D341Med (cell line): ENCODE data around the gene ATG7.
A peak's percentile ranks its signal among the peaks of the same experiment; 100 is the strongest.

Experiments
- DNase-seq: peaks from one replicate; pipeline ENCODE4 v3.0.0; 2012; ENCODE audit warnings: low spot score

The ATG7 gene, protein sequence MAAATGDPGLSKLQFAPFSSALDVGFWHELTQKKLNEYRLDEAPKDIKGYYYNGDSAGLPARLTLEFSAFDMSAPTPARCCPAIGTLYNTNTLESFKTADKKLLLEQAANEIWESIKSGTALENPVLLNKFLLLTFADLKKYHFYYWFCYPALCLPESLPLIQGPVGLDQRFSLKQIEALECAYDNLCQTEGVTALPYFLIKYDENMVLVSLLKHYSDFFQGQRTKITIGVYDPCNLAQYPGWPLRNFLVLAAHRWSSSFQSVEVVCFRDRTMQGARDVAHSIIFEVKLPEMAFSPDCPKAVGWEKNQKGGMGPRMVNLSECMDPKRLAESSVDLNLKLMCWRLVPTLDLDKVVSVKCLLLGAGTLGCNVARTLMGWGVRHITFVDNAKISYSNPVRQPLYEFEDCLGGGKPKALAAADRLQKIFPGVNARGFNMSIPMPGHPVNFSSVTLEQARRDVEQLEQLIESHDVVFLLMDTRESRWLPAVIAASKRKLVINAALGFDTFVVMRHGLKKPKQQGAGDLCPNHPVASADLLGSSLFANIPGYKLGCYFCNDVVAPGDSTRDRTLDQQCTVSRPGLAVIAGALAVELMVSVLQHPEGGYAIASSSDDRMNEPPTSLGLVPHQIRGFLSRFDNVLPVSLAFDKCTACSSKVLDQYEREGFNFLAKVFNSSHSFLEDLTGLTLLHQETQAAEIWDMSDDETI

DNA sequence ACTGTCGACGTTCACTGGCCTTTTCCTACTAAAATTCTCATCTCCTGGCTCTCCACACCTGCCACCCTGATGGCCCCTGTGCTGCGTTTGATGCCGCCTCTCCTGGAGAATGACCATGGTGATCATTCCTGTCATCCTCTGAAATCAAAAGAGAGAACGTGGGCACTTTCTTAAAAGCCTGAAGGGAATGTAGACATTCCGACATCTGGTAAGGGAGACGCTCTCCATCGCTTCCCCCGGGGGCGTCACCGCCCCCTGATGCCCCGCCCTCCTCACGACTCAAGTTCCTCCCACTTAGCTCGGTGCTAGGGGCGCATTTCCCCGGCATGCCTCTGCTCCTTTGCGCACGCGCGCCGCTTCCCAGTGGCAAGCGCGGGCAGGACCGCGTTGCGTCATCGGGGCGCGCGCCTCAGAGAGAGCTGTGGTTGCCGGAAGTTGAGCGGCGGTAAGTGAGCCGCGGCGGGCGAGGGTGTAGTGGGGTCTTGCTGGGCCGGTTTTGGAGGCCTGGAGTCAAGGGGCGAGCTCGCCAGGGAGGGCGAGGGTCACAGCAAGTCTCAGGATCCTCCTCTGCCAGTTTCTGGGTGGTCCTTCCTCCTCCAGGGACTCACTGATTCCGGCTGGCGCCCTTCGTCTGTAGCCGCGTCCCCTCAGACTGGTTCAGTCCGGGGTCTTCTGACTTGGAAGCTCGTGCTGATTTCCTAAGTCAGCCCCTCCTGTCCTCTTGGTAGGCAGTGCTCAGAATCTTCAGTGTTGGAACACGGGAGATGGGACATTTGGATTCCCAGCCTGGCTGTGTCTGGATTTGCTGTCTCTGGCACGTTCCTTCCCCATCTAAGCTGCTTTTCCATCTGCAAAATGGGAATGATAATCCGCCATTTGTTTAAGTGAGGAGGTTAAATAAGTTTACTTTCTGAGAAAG is at the start of gene ATG7:
Gene ATG7, plus strand, starts transcription at position 412 of the 919 bp plus-strand sequence. CDS start 26,299 bp downstream, outside the sequence.
- DNase-seq, result peak; percentile 99

GRCh38 chr3:11224010-11224409 is 48.2 kb upstream of the ATG7 start:
- no peak for DNase-seq

DNA sequence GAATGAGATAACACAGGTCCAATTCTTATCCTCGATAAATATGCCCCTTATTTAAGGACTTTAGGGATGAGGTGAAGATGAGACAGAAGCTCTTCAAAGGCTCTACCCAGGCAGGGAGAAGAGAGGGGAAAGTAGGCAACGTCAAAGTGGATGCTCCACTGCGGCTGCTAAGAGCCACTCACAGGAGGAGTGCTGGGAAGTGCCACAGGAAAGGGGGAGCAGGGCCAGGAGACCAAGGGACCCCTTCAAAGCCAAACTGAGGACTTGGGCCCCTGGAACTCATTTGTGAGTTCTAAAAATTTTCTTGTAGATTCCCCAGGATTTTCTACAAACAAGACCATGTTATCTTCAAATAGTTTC is 47.3 kb upstream of the ATG7 start:
- no peak for DNase-seq

GRCh38 chr3:11226042-11226370 is 46.2 kb upstream of the ATG7 start:
- no peak for DNase-seq

GRCh38 chr3:11228041-11228440 is 44.2 kb upstream of the ATG7 start:
- no peak for DNase-seq

DNA sequence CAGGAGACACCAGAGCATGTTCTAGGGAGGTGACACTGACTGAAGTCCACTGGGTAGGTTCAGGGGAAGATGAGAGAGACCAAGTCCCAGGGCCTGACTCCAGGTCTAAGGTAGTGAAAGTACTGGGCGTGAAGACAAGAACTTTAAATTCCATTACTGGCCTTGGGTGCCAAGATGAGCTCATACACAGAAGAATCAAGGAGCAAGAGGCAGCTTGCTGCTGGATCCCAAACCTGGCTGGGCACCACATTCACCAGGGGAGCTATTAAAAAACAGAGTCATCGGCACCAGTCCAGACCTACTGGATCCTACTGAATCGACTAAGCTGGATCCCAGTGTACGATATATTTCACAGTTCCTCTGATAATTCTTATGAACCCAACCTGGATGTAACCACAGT is 42.1 kb upstream of the ATG7 start:
- no peak for DNase-seq

DNA sequence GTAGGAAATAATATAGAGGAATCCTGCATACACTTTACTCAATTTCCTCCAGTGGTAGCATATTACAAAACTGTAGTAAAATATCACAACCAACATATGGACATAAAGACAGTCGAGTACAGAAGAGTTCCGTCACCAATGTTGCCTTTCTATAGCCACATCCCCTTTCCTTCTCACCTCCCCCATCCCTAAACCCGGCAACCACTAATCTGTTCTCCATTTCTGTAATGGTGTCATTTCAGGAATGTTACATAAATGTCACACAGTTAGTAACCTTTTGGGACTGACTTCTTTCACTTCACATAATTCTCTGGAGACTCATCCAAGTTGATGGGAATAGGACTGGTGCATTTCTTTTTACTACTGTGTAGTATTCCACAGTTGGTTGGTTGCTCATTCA is 41.4 kb upstream of the ATG7 start:
- no peak for DNase-seq

DNA sequence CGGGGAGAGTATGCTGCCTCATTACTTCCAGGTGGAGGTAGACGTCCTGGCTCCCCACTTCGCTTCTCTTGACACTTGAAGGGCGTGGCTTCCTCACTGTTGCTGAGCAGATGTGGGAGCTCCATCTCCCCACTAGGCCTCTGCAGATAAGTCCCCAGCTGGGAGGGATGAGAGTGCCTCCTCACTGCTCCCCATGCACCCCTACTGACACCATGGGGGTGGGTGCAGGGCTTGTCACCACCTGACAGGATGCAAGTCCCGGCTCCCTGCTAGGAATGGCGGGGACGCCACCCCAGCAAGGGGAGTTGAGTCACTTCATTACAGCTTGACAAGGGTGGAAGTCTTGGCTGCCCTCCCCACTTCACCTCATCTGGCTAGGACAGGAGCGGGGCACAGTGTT is 36.8 kb upstream of the ATG7 start:
- DNase-seq, result no peak

DNA sequence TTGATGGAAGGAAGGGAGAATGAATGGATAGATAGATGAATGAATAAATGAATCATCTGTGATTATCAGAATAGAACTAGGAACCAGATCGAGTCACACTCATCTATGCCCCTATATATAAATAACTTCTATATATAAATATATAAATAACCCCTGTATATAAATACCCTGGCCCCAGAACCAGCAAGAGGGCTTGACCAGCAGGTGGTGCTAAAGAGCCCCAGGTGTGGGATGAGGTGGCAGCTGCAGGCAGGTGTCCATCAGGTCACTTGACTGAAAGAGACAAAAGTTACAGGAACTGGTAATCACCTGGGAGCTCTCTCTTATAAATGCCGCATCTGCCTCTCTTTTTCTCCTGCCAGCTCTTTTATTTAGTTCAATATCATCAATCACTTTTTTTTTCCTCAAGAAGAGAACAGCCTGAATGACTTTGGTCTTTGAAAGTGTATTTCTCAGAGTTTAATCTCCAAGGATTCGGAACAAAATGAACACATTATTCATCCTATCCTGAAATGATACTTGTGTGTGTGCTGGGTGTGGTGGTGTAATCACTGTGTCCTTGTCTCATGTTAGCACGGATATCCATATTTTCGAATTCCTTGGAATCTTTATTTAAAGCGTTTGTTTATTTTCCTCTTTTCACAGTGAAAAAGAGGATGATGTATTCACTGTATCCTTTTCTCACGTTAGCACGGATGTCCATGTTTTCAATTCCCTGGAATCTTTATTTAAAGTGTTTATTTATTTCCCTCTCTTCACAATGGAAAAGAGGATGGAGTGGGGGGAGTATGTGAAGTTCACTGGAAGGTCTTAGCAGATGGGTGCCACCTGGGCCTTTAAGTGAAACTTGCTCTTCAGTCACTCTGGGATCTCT is 35.4 kb upstream of the ATG7 start:
- DNase-seq, result peak; percentile 77

- no peak for DNase-seq
These were observed 34.1 kb upstream of the ATG7 start for GRCh38 chr3:11238060-11238459.

GRCh38 chr3:11238880-11239279 is 33.3 kb upstream of the ATG7 start:
- DNase-seq, result no peak

GRCh38 chr3:11239796-11240195 is 32.4 kb upstream of the ATG7 start:
- no peak for DNase-seq

- no peak for DNase-seq
These were observed 31.7 kb upstream of the ATG7 start for GRCh38 chr3:11240496-11240895.

GRCh38 chr3:11244121-11244677 is 28.0 kb upstream of the ATG7 start:
- no peak for DNase-seq

- no peak for DNase-seq
These were observed 26.9 kb upstream of the ATG7 start for GRCh38 chr3:11245276-11245675.

- DNase-seq, result no peak
These were observed 26.2 kb upstream of the ATG7 start for GRCh38 chr3:11245827-11246662.

- DNase-seq, result no peak
These were observed 25.6 kb upstream of the ATG7 start for GRCh38 chr3:11246663-11246970.

DNA sequence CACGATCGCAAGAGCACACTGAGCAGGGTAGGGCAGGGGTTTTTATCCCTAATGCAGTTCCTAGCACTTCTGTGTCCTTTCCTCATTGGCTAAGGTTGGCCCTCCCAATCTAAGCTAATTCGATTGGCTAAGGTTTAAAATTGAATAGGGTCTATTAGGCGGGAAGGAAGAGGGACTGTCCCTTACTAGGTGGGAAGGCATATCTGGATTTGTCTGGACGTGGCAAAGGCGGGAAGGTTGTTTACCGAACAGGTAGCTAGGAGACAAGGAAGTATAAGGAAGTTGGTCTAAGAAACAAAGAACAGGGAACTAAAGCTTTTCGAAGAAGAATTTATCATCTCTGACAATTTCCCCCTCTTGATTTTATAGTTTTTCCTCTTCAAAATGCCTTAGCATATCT is 24.8 kb upstream of the ATG7 start:
- no peak for DNase-seq

DNA sequence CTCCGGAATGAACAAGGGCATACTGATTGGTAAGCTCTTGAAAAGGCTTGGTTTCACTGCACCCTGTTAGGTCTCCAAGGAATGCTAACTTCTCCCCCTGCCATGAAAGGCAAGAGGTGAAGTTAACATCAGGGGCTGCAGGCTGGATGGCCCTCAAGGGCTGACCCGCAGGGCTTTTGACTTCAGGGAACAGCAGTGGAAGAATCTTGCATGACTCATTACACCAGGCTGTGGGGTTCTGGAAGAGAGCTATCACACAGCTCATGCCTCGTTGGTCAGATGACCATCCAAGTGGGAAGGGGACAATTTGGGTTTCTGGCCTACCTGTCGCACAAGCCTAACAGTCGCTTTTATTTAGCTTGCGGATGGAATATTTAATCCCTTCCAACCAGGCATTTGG is 23.6 kb upstream of the ATG7 start:
- DNase-seq, result no peak

DNA sequence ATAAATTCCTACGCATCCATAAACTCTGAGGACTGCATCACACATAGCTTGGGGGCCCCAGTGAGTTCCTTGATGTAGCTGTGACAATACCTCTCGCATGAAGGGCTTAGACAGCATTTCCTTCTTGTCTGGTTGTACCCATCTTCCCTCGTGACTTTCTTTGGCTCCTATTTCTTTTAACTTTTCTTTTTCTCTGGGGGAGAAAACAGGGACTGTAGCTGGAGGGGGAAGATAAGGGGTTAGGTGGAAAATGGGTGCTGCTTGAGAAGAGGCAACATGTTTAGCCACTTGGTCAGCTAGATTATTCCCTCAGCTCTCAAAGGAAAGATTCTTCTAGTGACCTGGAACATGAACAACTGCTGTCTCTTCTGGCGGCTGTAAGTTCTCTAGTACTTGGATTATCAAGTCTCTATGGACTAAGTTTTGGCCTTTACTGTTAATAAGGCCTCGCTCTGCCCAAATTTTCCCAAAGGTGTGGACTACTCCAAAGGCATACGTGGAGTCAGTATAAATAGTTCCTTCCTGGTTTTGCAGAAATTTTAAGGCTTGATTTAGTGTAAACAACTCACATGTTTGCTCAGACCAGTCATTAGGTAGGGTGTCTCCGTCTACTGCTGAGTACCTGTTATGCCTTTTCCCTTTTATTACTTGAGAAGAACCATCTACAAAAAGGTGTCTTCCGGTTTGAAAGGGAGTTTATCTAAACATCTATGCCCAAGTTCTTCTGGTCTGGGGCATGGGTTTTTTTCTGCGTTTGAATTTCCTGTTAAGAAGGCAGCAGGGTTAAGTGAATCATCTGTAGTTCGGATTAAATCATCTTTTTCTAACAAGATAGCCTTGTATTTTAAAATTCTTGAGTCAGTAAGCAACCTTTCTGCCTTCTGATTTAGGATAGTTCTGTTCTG is 21.0 kb upstream of the ATG7 start:
- no peak for DNase-seq
